Osteocyte (in vitro differentiated cells): ENCODE results near the gene XXYLT1. TPM values are rescaled to one million over a fixed set of nuclear protein-coding genes. Genes with fewer than 3 reads are reported as not detected.

Experiments
- DNase-seq: peaks from one replicate; pipeline ENCODE4 v3.0.0; 2021; ENCODE audit warnings: mixed read lengths; ENCODE audit not compliant: unreplicated experiment; ENCODE audit errors: extremely low spot score
- H3K27ac Mint-ChIP-seq: one replicate; pipeline ENCODE4 v1.8.0; 2021; ENCODE audit warnings: mild to moderate bottlenecking, mixed read lengths; ENCODE audit not compliant: unreplicated experiment
- H3K27me3 Mint-ChIP-seq: one replicate; pipeline ENCODE4 v1.8.0; 2021; ENCODE audit warnings: mixed read lengths; ENCODE audit not compliant: unreplicated experiment
- H3K36me3 Mint-ChIP-seq: one replicate; pipeline ENCODE4 v1.8.0; 2021; ENCODE audit warnings: mixed read lengths; ENCODE audit not compliant: unreplicated experiment
- H3K4me1 Mint-ChIP-seq: one replicate; pipeline ENCODE4 v1.8.0; 2021; ENCODE audit warnings: mixed read lengths; ENCODE audit not compliant: unreplicated experiment
- H3K4me3 Mint-ChIP-seq: one replicate; pipeline ENCODE4 v1.8.0; 2021; ENCODE audit warnings: mild to moderate bottlenecking, moderate library complexity, mixed read lengths; ENCODE audit not compliant: unreplicated experiment
- H3K9me3 Mint-ChIP-seq: one replicate; pipeline ENCODE4 v1.8.0; 2021; ENCODE audit warnings: mixed read lengths; ENCODE audit not compliant: unreplicated experiment
- microRNA-seq: library from miRNA; unstranded; fragments of <30 nt; microRNA quantifications from one replicate; pipeline ENCODE4 v1.1.0, GENCODE V29; 2020; ENCODE audit not compliant: unreplicated experiment
- total RNA-seq: library from RNA; stranded (reverse); gene quantifications from 2 replicates; pipeline ENCODE4 v1.2.1, GENCODE V29; 2021
- TF ChIP-seq, protein P1 (sequence below): fragments of 200-600 bp; sonication (generic); IDR thresholded peaks from 2 replicates; pipeline ENCODE4 v1.5.0; 2021; ENCODE audit warnings: antibody characterized with exemption, mild to moderate bottlenecking, moderate library complexity

The XXYLT1 gene
- total RNA-seq, 1 donor from 2014 or later = 35.8 TPM

DNA sequence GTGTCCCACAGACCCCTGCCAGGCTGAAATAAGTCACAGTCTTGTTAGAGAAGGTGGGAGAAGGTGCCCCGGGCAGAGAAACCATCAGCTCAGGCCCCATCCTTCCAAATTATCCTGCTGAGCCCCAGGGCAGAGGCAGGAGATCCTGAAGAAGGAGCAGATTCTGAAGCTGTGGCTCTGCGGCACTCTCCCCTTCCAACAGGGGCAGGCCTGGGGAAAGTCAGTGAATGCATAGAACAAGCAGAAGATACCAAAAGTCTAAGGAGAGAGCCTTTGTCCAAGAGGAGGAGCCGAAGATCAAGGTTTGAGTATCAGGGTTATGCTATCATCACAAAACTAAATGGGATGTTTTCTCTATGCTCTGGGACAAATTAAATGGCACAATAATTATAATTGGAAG is 249.3 kb downstream of the XXYLT1 start:
- DNase-seq = no peak
- TF ChIP-seq, protein P1, sequence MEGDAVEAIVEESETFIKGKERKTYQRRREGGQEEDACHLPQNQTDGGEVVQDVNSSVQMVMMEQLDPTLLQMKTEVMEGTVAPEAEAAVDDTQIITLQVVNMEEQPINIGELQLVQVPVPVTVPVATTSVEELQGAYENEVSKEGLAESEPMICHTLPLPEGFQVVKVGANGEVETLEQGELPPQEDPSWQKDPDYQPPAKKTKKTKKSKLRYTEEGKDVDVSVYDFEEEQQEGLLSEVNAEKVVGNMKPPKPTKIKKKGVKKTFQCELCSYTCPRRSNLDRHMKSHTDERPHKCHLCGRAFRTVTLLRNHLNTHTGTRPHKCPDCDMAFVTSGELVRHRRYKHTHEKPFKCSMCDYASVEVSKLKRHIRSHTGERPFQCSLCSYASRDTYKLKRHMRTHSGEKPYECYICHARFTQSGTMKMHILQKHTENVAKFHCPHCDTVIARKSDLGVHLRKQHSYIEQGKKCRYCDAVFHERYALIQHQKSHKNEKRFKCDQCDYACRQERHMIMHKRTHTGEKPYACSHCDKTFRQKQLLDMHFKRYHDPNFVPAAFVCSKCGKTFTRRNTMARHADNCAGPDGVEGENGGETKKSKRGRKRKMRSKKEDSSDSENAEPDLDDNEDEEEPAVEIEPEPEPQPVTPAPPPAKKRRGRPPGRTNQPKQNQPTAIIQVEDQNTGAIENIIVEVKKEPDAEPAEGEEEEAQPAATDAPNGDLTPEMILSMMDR = no peak
- no peaks in the 10 kb centered on the region for H3K4me1 Mint-ChIP-seq
- peaks cover 45% of the 10 kb centered on the region for H3K27me3 Mint-ChIP-seq
- H3K4me3 Mint-ChIP-seq = no peak overlapping the region
- no peak overlapping the region for H3K27ac Mint-ChIP-seq
- peaks cover 6% of the 10 kb centered on the region for H3K9me3 Mint-ChIP-seq
- no peaks in the 10 kb centered on the region for H3K36me3 Mint-ChIP-seq

DNA sequence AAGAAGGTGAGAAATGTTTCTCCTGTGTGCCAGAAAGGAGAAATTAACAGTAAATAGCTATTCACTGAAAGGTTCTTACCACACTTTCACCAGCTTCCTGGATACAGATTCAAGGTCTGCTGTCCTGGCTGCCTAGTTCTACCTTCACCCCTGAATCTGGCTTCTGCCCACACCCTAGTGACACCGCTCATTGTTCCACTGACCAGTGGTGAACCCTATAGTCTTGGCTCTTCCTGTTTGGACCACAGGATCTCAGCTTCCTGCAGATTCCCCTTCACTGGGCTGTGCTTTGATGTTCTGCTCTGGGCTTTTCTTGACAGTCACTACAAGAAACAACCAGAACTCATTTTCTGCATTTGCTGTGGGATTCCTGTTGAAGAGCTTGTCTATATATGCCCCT is 250.0 kb downstream of the XXYLT1 start:
- H3K36me3 Mint-ChIP-seq = no peaks in the 10 kb centered on the region
- no peak overlapping the region for H3K27ac Mint-ChIP-seq
- no peak overlapping the region for H3K4me3 Mint-ChIP-seq
- no peak for DNase-seq
- peaks cover 6% of the 10 kb centered on the region for H3K9me3 Mint-ChIP-seq
- TF ChIP-seq, protein P1 = no peak
- no peaks in the 10 kb centered on the region for H3K4me1 Mint-ChIP-seq
- peaks cover 51% of the 10 kb centered on the region for H3K27me3 Mint-ChIP-seq

DNA sequence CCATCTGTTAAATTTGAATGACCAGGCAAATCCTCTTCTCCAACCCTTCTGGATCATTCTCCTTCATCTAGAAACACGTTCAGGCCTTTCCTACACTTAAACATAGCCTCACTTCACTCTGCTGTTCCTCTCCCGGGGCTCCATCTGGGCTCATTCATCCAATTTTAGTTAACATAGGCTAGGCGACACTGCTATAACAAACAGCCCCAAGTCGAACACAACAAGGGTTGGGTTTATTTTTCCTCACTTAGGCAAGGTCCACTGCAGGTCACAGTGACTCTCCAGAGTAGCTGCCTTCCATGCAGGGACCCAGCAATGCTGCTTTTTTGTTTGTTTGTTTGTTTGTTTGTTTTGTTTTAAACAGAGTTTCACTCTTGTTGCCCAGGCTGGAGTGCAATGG is 250.8 kb downstream of the XXYLT1 start:
- Mint-ChIP-seq H3K36me3 (no peaks in the 10 kb centered on the region), H3K4me3 (no peak overlapping the region), H3K27me3 (peaks cover 54% of the 10 kb centered on the region), H3K27ac (no peak overlapping the region), H3K4me1 (no peaks in the 10 kb centered on the region), H3K9me3 (peaks cover 6% of the 10 kb centered on the region)
- TF ChIP-seq, protein P1 = no peak
- no peak for DNase-seq

DNA sequence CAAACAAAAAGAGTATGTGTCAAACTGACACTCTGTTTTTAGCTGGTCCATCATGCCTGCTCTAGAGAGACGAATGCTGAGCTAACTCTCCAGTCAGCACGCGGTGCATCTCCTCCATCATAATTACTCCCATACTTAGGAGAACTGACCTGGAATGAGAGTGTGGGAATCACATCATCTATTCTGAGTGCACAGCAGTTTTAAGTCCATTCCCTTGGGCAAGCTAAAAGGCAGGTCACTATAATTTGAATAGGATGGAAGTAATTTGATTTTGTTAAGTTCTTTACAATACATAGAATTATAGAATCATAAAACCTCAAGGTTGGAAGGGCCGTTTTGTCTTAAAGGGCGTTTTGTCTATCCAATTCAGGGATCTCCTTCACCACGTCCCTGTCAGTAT is 251.6 kb downstream of the XXYLT1 start:
- Mint-ChIP-seq H3K4me1 (no peaks in the 10 kb centered on the region), H3K27ac (no peak overlapping the region), H3K9me3 (peaks cover 6% of the 10 kb centered on the region), H3K4me3 (no peak overlapping the region), H3K36me3 (no peaks in the 10 kb centered on the region), H3K27me3 (peaks cover 54% of the 10 kb centered on the region)
- TF ChIP-seq, protein P1 = no peak
- no peak for DNase-seq

Small RNAs within 50 kb of the gene (microRNA-seq; reads per million reads assigned to microRNA genes)
- not detected for gene MIR3137

Other genes starting within 250 kb of the XXYLT1 start
- 51.0 and 55.1 TPM in 2 replicates for gene ACAP2, start 171.9 kb upstream of the XXYLT1 start, total RNA-seq